HepG2 (cell line): ENCODE measurements around the gene SLC8B1. TPM values are rescaled to one million over a fixed set of nuclear protein-coding genes. Genes with fewer than 3 reads are reported as not detected.

ENCODE experiments used
- ATAC-seq: fragments of 200-7000 bp; cut with Tn5 transposase; 3 replicates; pipeline ENCODE4 v1.9.1; 2020; ENCODE audit warnings: mild to moderate bottlenecking, moderate library complexity
- BruUV-seq: library from RNA; stranded (reverse); fragments of 400-500 nt; replicated peaks from 2 replicates; lab custom pipeline; 2021; lab: Mats Ljungman, UMichigan
- CTCF ChIA-PET: fragments of 300-600 bp; formaldehyde crosslinking; extraction: SDS; loops from one replicate; lab custom pipeline; 2021; ENCODE audit warnings: low total read pairs, inconsistent platforms, low intra/inter-chr PET ratio; lab: Yijun Ruan, JAX
- POLR2A ChIA-PET: fragments of 350-600 bp; sonication (Branson Sonifier 250); formaldehyde crosslinking; loops from one replicate; lab custom pipeline; 2020; ENCODE audit warnings: antibody characterized with exemption, inconsistent platforms; lab: Yijun Ruan, JAX
- DNase-seq: peaks from one replicate; pipeline ENCODE4 v3.0.0-alpha.2; 2015; ENCODE audit warnings: low spot score
- FAIRE-seq: peaks from 3 replicates; lab custom pipeline; 2011; peaks lifted over from hg19 to GRCh38; lab: Jason Lieb, UNC
- H2AFZ ChIP-seq: one replicate; pipeline ENCODE4 v1.6.1; 2011; ENCODE audit warnings: low read length, inconsistent platforms
- H3K27ac ChIP-seq: fragments of 300-600 bp; 3 replicates; pipeline ENCODE4 v1.8.0; 2011; ENCODE audit warnings: mixed run types, mild to moderate bottlenecking, mixed read lengths, low read length, inconsistent platforms; ENCODE audit not compliant: insufficient read depth; ENCODE audit errors: extremely low read length
- H3K27me3 ChIP-seq, 2 experiments: fragments of 200-600 bp in 1 of 2; 2 replicates in 1 of 2; 3 replicates in 1 of 2; pipeline versions ENCODE4 v1.6.0 to v1.8.0; 2011; ENCODE audit warnings: low read length in 2 of 2, mild to moderate bottlenecking in 2 of 2, moderate library complexity in 2 of 2, inconsistent platforms in 1 of 2; ENCODE audit not compliant: insufficient read depth in 2 of 2, control insufficient read depth in 1 of 2
- H3K36me3 ChIP-seq, 2 experiments: fragments of 200-600 bp in 1 of 2; replicated peaks in 1 of 2; 2 replicates in 1 of 2; 3 replicates in 1 of 2; pipeline versions ENCODE4 v1.5.1 to v1.8.0; 2011; ENCODE audit warnings: low read length in 2 of 2, inconsistent platforms in 1 of 2; ENCODE audit not compliant: insufficient read depth in 2 of 2, control insufficient read depth in 1 of 2
- H3K4me1 ChIP-seq: 2 replicates; pipeline ENCODE4 v1.5.1; 2012; ENCODE audit warnings: low read length, inconsistent platforms; ENCODE audit not compliant: insufficient read depth
- H3K4me2 ChIP-seq: 2 replicates; pipeline ENCODE4 v1.6.0; 2011; ENCODE audit warnings: low read depth, low read length, inconsistent platforms
- H3K4me3 ChIP-seq, 3 experiments: fragments of 200-600 bp in 1 of 3; sonication (generic), shearing (Covaris generic) in 1 of 3; replicated peaks in 1 of 3; 2 replicates each; pipeline ENCODE4 v1.5.1; 2011 to 2016; ENCODE audit warnings: low read length in 3 of 3, inconsistent platforms in 2 of 3, low read depth in 2 of 3, mild to moderate bottlenecking in 2 of 3, control low read depth in 1 of 3, mixed read lengths in 1 of 3; ENCODE audit not compliant: insufficient read depth in 1 of 3
- H3K79me2 ChIP-seq: one replicate; pipeline ENCODE4 v1.6.1; 2011; ENCODE audit warnings: low read length, inconsistent platforms; ENCODE audit not compliant: insufficient read depth
- H3K9ac ChIP-seq: 2 replicates; pipeline ENCODE4 v1.6.0; 2011; ENCODE audit warnings: mild to moderate bottlenecking, low read depth, low read length, inconsistent platforms; ENCODE audit not compliant: insufficient read depth
- H3K9me3 ChIP-seq: 2 replicates; pipeline ENCODE4 v1.5.1; 2012; ENCODE audit warnings: mild to moderate bottlenecking, low read length
- H4K20me1 ChIP-seq: 2 replicates; pipeline ENCODE4 v1.6.0; 2011; ENCODE audit warnings: inconsistent platforms, mild to moderate bottlenecking, low read length, moderate library complexity; ENCODE audit not compliant: insufficient read depth
- FOSL2 ChIP-seq: sonication (generic); formaldehyde crosslinking; IDR thresholded peaks from 2 replicates; pipeline ENCODE4 v1.4.0; 2020; ENCODE audit warnings: missing genetic modification reagents
- HNRNPK ChIP-seq: fragments of 200-400 bp; formaldehyde crosslinking; IDR thresholded peaks from 2 replicates; pipeline ENCODE4 v1.6.1; 2018; ENCODE audit warnings: low read length, low read depth, moderate library complexity, mild to moderate bottlenecking; ENCODE audit not compliant: poor library complexity, severe bottlenecking
- KLF9 ChIP-seq: IDR thresholded peaks from 2 replicates; pipeline ENCODE4 v1.6.1; 2016; ENCODE audit warnings: low read depth
- NFKBIZ ChIP-seq: IDR thresholded peaks from 2 replicates; pipeline ENCODE4 v1.6.1; 2018; ENCODE audit warnings: missing genetic modification reagents, missing compliant biosample characterization
- SP140L ChIP-seq: sonication (generic); formaldehyde crosslinking; IDR thresholded peaks from 2 replicates; pipeline ENCODE4 v1.4.0; 2020; ENCODE audit warnings: missing genetic modification reagents, borderline replicate concordance
- ZNF572 ChIP-seq: sonication (generic); formaldehyde crosslinking; IDR thresholded peaks from 2 replicates; pipeline ENCODE4 v1.5.1; 2020; ENCODE audit warnings: mild to moderate bottlenecking, missing genetic modification reagents
- ZNF629 ChIP-seq: sonication (generic); formaldehyde crosslinking; conservative IDR thresholded peaks from 2 replicates; pipeline ENCODE4 v1.5.0; 2020; ENCODE audit warnings: missing genetic modification reagents
- ZNF672 ChIP-seq: sonication (generic); formaldehyde crosslinking; IDR thresholded peaks from 2 replicates; pipeline ENCODE4 v1.8.1; 2022; ENCODE audit warnings: missing genetic modification reagents
- ZNF878 ChIP-seq: sonication (generic); formaldehyde crosslinking; IDR thresholded peaks from 2 replicates; pipeline ENCODE4 v1.8.1; 2023; ENCODE audit warnings: mild to moderate bottlenecking, missing genetic modification reagents, moderate library complexity
- WGBS: methylation state at CpG from one replicate; pipeline ENCODE4 v1.1.6; 2017; ENCODE audit warnings: low lambda C conversion rate; 5-methylcytosine and 5-hydroxymethylcytosine counted together
- in situ Hi-C: cut with HindIII; loops from 2 replicates; pipeline ENCODE4 v1.10.0; 2017; ENCODE audit warnings: low pct_unique_long_range_greater_than_20kb; ENCODE audit not compliant: extremely low pct_ligation_motif_present
- intact Hi-C: fragments of 100-400 bp; cut with micrococcal nuclease; formaldehyde crosslinking; loops from one replicate; pipeline ENCODE4 v1.10.0; 2022; ENCODE audit not compliant: unreplicated experiment
- polyA plus RNA-seq, 8 experiments: library from polyadenylated mRNA; depleted of rRNA in 3 of 8; stranded (reverse) in 7 of 8; unstranded in 1 of 8; fragments of >200 nt; fragmentation: Illumina TruSeq in 4 of 8; extraction: Trizol in 4 of 8; gene quantifications; 2 replicates each; pipeline versions ENCODE4 v1.2.1 to v1.2.3, GENCODE V29; 2011 to 2016; ENCODE audit warnings: low read depth in 4 of 8, missing spikeins in 1 of 8, mixed read lengths in 1 of 8; ENCODE audit not compliant: insufficient read depth in 1 of 8
- total RNA-seq, 5 experiments: library from RNA; depleted of rRNA; stranded (reverse); fragments of >200 nt; fragmentation: Illumina TruSeq; extraction: Trizol; gene quantifications; 2 replicates each; pipeline ENCODE4 v1.2.3, GENCODE V29; 2016; ENCODE audit warnings: low read depth in 1 of 5
- TF ChIP-seq, protein P1 (sequence below): sonication (generic); formaldehyde crosslinking; IDR thresholded peaks from 2 replicates; pipeline ENCODE4 v1.8.1; 2023; ENCODE audit warnings: mild to moderate bottlenecking, missing genetic modification reagents

The SLC8B1 gene
- total and polyA plus RNA-seq, 2 of the 13 experiments (the other 11 are each of a cell fraction or from before 2014, with no cell fraction given): 6.8 to 8.0 TPM

DNA sequence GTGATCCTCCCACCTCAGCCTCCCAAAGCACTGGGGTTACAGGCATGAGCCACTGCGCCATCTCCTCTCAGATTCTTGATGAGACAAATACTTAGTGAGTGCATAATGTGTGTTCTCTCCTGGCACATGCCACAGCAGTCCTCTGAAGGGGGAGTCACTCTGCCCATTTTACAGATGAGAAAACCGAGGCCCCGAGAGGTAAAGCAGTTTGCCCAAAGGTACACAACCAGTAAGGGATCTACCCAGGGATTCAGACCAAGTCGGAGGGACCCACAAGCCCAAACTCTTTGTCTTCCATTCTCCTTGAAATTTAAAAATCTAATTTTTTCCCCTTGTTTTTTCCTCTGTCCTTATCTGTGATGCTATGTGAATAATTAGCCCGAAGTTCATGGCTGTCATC is 29.8 kb upstream of the SLC8B1 start:
- in situ Hi-C loops: no loop called here
- H3K4me1 ChIP-seq: peaks cover 6% of the 10 kb centered on the region
- CTCF ChIA-PET: no interaction called here
- peaks cover 3% of the 10 kb centered on the region for H4K20me1 ChIP-seq
- H3K4me2 ChIP-seq: no peak overlapping the region
- H3K4me3 ChIP-seq: no peak overlapping the region
- ATAC-seq: no peak
- POLR2A ChIA-PET: no interaction called here
- TF ChIP-seq HNRNPK: no peak
- peak; percentile 78 for TF ChIP-seq ZNF629 (CRISPR knock-in tag)
- TF ChIP-seq KLF9 (CRISPR knock-in tag): no peak
- TF ChIP-seq, all 625 proteins: peak for 1
- Histone ChIP-seq H3K79me2 (no peaks in the 10 kb centered on the region), H3K9ac (no peak overlapping the region), H3K27ac (no peak overlapping the region), H3K9me3 (no peaks in the 10 kb centered on the region), H3K27me3 (no peaks in the 10 kb centered on the region), H2AFZ (no peak overlapping the region), H3K36me3 (peaks cover 3 to 6% of the 10 kb centered on the region in 2 experiments; a peak in 3 of 5 replicates)
- WGBS: 93% methylated on average over 5 of the region's 5 CpGs
- no peak for FAIRE-seq
- intact Hi-C loops: no loop called here
- no TSS peak for BruUV-seq
- no peak for DNase-seq

DNA sequence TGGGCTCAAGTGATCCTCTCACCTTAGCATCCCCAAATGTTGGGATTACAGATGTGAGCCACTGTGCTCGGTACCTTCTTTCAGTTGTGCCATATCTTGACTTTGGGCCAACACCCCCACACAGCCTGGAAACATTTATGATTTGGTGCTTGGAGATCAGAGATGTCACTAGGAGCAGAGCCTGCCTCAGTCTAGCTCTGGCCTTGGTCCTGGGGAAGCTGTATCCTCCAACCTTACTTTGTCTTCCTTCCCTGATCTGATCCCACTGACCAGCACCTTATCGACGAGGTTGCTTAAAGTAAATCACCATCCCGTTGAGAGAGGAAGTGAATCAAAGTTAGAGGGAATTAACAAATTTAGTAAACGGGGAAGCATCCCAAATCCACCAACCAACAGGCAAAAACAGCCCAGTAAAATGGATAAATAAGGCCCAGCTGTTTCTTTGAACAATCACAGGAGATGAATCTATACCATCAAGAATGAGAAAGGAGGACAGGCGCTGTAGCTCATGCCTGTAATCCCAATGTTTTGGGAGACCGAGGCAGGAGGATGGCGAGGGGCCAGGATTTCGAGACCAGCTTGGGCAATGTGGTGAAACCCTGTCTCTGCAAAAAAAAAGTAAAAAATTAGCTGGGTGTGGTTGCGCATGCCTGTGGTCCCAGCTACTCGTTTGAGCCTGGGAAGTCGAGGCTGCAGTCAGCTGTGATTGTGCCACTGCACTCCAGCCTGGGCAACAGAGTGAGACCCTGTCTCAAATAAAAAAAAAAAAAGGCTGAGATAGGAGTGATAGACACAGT is 26.9 kb upstream of the SLC8B1 start:
- Histone ChIP-seq H3K4me3 (no peak overlapping the region), H3K27me3 (no peaks in the 10 kb centered on the region; a peak in 1 of 5 replicates), H3K79me2 (no peaks in the 10 kb centered on the region), H2AFZ (no peak overlapping the region), H3K27ac (no peak overlapping the region), H4K20me1 (peaks cover 7% of the 10 kb centered on the region), H3K9me3 (no peaks in the 10 kb centered on the region), H3K4me2 (no peak overlapping the region), H3K9ac (no peak overlapping the region), H3K36me3 (peaks cover 0 to 3% of the 10 kb centered on the region in 2 experiments; a peak in 1 of 5 replicates), H3K4me1 (peaks cover 26% of the 10 kb centered on the region)
- FAIRE-seq (no peak), DNase-seq (no peak), ATAC-seq (no peak)
- POLR2A ChIA-PET: no interaction called here
- no peak for TF ChIP-seq SP140L (CRISPR knock-in tag)
- TF ChIP-seq FOSL2 (CRISPR knock-in tag): no peak
- no peak for TF ChIP-seq ZNF672 (CRISPR knock-in tag)
- TF ChIP-seq, protein P1, sequence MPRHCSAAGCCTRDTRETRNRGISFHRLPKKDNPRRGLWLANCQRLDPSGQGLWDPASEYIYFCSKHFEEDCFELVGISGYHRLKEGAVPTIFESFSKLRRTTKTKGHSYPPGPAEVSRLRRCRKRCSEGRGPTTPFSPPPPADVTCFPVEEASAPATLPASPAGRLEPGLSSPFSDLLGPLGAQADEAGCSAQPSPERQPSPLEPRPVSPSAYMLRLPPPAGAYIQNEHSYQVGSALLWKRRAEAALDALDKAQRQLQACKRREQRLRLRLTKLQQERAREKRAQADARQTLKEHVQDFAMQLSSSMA (CRISPR knock-in tag): no peak
- no peak for TF ChIP-seq ZNF878 (CRISPR knock-in tag)
- TF ChIP-seq NFKBIZ (CRISPR knock-in tag): no peak
- no peak for TF ChIP-seq ZNF572
- CTCF ChIA-PET: no interaction called here
- WGBS: 94% methylated on average over 12 of the region's 12 CpGs
- BruUV-seq: no TSS peak
- intact Hi-C loops (no loop called here), in situ Hi-C loops (no loop called here)
